ENCODE data around the gene C12orf57. TPM values are rescaled to one million over a fixed set of nuclear protein-coding genes. Genes with fewer than 3 reads are reported as not detected.

The C12orf57 gene
- total and polyA plus RNA-seq, 9 of the 15 experiments (the other 6 are each of a cell fraction or from before 2014, with no cell fraction given): 26.7 to 191 (median 107) TPM

DNA sequence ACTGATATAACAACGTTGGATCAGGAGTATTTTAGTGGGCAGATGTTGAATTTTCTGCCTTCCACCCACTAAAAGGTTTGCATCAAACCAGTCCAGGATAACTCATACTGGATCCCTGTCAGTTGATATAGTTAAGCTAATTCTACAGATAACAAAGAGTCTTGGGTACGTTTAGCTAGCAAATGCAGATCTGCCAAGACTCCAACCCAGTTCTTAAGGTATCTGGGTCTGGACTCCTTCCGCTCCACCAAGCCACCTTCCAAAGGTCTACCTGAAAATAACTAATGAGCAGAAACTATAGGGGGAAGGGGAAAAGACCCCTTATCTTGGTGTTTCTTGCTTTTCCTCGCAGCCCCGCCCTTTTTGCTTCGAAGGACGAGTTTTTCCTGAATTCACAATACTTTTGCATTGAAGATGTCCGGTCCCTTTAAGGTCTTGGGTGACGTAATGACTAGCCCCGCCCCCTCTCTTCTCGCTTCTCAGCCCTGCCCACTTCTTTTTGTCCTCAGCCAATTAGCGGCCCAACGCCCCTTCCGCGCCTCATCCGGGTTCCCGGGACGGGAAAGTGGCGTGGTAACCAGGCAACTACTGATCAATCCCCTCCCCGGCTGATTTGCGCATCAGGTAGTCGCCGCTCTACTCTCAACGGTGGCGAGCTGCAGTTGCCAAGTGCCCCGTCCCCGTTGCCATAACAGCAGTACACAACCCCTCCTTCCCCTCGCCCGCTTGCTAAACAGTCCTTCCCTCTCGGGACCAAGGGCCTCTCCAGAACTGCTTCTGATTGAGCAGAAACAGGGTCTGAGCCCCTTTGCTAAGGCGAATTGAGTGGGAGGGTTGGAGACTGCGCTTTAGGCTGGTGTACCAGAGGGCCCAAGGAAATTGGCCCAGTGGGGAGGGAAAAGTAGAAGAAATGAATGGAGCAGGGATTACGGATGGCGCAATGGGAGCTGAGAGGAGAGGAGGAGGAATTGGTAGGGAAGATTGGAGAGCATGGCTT is 39.2 kb upstream of the C12orf57 start, which contains the start of gene LRRC23 (continued):
- TF ChIP-seq, protein P1, sequence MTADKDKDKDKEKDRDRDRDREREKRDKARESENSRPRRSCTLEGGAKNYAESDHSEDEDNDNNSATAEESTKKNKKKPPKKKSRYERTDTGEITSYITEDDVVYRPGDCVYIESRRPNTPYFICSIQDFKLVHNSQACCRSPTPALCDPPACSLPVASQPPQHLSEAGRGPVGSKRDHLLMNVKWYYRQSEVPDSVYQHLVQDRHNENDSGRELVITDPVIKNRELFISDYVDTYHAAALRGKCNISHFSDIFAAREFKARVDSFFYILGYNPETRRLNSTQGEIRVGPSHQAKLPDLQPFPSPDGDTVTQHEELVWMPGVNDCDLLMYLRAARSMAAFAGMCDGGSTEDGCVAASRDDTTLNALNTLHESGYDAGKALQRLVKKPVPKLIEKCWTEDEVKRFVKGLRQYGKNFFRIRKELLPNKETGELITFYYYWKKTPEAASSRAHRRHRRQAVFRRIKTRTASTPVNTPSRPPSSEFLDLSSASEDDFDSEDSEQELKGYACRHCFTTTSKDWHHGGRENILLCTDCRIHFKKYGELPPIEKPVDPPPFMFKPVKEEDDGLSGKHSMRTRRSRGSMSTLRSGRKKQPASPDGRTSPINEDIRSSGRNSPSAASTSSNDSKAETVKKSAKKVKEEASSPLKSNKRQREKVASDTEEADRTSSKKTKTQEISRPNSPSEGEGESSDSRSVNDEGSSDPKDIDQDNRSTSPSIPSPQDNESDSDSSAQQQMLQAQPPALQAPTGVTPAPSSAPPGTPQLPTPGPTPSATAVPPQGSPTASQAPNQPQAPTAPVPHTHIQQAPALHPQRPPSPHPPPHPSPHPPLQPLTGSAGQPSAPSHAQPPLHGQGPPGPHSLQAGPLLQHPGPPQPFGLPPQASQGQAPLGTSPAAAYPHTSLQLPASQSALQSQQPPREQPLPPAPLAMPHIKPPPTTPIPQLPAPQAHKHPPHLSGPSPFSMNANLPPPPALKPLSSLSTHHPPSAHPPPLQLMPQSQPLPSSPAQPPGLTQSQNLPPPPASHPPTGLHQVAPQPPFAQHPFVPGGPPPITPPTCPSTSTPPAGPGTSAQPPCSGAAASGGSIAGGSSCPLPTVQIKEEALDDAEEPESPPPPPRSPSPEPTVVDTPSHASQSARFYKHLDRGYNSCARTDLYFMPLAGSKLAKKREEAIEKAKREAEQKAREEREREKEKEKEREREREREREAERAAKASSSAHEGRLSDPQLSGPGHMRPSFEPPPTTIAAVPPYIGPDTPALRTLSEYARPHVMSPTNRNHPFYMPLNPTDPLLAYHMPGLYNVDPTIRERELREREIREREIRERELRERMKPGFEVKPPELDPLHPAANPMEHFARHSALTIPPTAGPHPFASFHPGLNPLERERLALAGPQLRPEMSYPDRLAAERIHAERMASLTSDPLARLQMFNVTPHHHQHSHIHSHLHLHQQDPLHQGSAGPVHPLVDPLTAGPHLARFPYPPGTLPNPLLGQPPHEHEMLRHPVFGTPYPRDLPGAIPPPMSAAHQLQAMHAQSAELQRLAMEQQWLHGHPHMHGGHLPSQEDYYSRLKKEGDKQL (CRISPR knock-in tag; IDR thresholded peaks at IDR 0.05; ENCODE audit: borderline replicate concordance): no peak
- TF ChIP-seq TAF9B (IDR thresholded peaks at IDR 0.05; ENCODE audit: partially characterized antibody): no peak
- no peak for TF ChIP-seq ZNF436 (CRISPR knock-in tag; IDR thresholded peaks at IDR 0.05)
- peak in 1 of 2 experiments; percentile 74; a peak in 2 of 4 replicates for TF ChIP-seq HDAC1 (IDR thresholded peaks at IDR 0.05)
- TF ChIP-seq, protein P2, sequence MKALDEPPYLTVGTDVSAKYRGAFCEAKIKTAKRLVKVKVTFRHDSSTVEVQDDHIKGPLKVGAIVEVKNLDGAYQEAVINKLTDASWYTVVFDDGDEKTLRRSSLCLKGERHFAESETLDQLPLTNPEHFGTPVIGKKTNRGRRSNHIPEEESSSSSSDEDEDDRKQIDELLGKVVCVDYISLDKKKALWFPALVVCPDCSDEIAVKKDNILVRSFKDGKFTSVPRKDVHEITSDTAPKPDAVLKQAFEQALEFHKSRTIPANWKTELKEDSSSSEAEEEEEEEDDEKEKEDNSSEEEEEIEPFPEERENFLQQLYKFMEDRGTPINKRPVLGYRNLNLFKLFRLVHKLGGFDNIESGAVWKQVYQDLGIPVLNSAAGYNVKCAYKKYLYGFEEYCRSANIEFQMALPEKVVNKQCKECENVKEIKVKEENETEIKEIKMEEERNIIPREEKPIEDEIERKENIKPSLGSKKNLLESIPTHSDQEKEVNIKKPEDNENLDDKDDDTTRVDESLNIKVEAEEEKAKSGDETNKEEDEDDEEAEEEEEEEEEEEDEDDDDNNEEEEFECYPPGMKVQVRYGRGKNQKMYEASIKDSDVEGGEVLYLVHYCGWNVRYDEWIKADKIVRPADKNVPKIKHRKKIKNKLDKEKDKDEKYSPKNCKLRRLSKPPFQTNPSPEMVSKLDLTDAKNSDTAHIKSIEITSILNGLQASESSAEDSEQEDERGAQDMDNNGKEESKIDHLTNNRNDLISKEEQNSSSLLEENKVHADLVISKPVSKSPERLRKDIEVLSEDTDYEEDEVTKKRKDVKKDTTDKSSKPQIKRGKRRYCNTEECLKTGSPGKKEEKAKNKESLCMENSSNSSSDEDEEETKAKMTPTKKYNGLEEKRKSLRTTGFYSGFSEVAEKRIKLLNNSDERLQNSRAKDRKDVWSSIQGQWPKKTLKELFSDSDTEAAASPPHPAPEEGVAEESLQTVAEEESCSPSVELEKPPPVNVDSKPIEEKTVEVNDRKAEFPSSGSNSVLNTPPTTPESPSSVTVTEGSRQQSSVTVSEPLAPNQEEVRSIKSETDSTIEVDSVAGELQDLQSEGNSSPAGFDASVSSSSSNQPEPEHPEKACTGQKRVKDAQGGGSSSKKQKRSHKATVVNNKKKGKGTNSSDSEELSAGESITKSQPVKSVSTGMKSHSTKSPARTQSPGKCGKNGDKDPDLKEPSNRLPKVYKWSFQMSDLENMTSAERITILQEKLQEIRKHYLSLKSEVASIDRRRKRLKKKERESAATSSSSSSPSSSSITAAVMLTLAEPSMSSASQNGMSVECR (CRISPR knock-in tag; IDR thresholded peaks at IDR 0.05): 0 out of 2 replicates have a peak, but pooled peaks have one; percentile 63
- 0 out of 2 replicates have a peak, but pooled peaks have one; percentile 24 for TF ChIP-seq EP400 (IDR thresholded peaks at IDR 0.05)
- no peak for TF ChIP-seq NR2F6 (CRISPR knock-in tag; IDR thresholded peaks at IDR 0.05)
- TF ChIP-seq, protein P3, sequence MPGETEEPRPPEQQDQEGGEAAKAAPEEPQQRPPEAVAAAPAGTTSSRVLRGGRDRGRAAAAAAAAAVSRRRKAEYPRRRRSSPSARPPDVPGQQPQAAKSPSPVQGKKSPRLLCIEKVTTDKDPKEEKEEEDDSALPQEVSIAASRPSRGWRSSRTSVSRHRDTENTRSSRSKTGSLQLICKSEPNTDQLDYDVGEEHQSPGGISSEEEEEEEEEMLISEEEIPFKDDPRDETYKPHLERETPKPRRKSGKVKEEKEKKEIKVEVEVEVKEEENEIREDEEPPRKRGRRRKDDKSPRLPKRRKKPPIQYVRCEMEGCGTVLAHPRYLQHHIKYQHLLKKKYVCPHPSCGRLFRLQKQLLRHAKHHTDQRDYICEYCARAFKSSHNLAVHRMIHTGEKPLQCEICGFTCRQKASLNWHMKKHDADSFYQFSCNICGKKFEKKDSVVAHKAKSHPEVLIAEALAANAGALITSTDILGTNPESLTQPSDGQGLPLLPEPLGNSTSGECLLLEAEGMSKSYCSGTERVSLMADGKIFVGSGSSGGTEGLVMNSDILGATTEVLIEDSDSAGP (CRISPR knock-in tag; IDR thresholded peaks at IDR 0.05): peak; percentile 92
- peak; percentile 54 for TF ChIP-seq CXXC5 (CRISPR knock-in tag; IDR thresholded peaks at IDR 0.05)
- TF ChIP-seq, protein P4, sequence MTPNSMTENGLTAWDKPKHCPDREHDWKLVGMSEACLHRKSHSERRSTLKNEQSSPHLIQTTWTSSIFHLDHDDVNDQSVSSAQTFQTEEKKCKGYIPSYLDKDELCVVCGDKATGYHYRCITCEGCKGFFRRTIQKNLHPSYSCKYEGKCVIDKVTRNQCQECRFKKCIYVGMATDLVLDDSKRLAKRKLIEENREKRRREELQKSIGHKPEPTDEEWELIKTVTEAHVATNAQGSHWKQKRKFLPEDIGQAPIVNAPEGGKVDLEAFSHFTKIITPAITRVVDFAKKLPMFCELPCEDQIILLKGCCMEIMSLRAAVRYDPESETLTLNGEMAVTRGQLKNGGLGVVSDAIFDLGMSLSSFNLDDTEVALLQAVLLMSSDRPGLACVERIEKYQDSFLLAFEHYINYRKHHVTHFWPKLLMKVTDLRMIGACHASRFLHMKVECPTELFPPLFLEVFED (CRISPR knock-in tag; conservative IDR thresholded peaks at IDR 0.05): 0 out of 2 replicates have a peak, but pooled peaks have one; percentile 29
